ENCODE results near the gene PLXNC1.

Gene PLXNC1

DNA sequence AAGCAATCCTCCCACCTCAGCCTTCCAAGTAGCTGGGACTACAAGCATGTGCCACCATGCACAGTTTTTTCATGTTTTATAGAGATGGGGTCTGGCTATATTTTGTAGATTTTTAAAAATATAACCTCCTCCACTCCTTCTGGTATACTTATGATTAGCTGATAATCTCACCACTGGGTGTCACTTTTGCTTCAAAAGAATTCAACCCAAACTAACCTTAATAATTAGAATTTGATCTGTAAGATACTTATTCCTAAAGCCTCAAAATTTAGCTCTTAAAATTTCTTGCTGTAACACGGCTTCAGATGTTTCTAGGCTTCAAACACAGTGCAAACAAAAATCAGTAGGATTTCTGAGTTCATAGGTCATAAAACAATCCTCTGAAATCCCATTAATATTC is 181.0 kb downstream of the PLXNC1 start:
- no peak for DNase-seq (ENCODE audit: extremely low spot score)
- ChIA-PET POLR2A (no interaction called here), CTCF (interaction anchor here (1.0 kb wide), 1 partner anchor 205 kb away, joined by 3 read pairs; no protein-coding TSS in a partner anchor)
- TF ChIP-seq FOXM1 (IDR thresholded peaks at IDR 0.05; ENCODE audit: borderline replicate concordance): no peak
- TF ChIP-seq FOXA1 (IDR thresholded peaks at IDR 0.05): no peak
- no peak for TF ChIP-seq CTBP1 (IDR thresholded peaks at IDR 0.05; ENCODE audit: borderline replicate concordance)
- no peak for TF ChIP-seq LEF1 (IDR thresholded peaks at IDR 0.05; ENCODE audit: borderline replicate concordance)
- TF ChIP-seq ARNT (IDR thresholded peaks at IDR 0.05): no peak
- TF ChIP-seq NFRKB (IDR thresholded peaks at IDR 0.05): no peak
- no peak for TF ChIP-seq SUZ12 (IDR thresholded peaks at IDR 0.05)
- TF ChIP-seq SP1 (IDR thresholded peaks at IDR 0.05): no peak
- no peak for TF ChIP-seq ZNF384 (IDR thresholded peaks at IDR 0.05)
- no peak for TF ChIP-seq BHLHE40 (IDR thresholded peaks at IDR 0.05; ENCODE audit: borderline replicate concordance)
- TF ChIP-seq ELF4 (IDR thresholded peaks at IDR 0.05): no peak
- TF ChIP-seq FOXK2 (IDR thresholded peaks at IDR 0.05): no peak

DNA sequence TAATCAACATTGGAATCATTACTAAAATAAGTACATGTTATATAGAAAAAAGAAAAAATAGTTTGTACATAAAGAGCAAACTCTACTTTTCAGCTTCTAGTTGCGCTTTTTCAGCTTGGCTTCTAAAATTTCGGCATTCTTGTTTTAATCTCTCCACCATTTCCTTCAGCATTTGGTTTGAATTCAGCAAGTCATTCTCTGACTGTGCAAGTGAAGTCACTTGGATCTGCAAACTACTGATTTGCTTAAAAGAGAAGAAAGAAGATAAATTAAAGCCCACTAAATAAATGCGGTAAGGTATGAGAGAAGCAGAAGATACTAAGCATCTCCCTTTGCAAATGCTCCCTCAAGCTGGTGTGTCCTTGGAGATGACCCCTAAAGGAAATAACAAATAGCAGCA is 185.0 kb downstream of the PLXNC1 start:
- CTCF ChIA-PET: no interaction called here
- no peak for TF ChIP-seq SP1 (IDR thresholded peaks at IDR 0.05)
- TF ChIP-seq FOXK2 (IDR thresholded peaks at IDR 0.05): no peak
- TF ChIP-seq L3MBTL2 (conservative IDR thresholded peaks at IDR 0.05): no peak
- TF ChIP-seq LEF1 (IDR thresholded peaks at IDR 0.05; ENCODE audit: borderline replicate concordance): no peak
- TF ChIP-seq ARNT (IDR thresholded peaks at IDR 0.05): no peak
- TF ChIP-seq ELF4 (IDR thresholded peaks at IDR 0.05): no peak
- TF ChIP-seq, protein P1, sequence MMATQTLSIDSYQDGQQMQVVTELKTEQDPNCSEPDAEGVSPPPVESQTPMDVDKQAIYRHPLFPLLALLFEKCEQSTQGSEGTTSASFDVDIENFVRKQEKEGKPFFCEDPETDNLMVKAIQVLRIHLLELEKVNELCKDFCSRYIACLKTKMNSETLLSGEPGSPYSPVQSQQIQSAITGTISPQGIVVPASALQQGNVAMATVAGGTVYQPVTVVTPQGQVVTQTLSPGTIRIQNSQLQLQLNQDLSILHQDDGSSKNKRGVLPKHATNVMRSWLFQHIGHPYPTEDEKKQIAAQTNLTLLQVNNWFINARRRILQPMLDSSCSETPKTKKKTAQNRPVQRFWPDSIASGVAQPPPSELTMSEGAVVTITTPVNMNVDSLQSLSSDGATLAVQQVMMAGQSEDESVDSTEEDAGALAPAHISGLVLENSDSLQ (IDR thresholded peaks at IDR 0.05): no peak
- no peak for TF ChIP-seq SUZ12 (IDR thresholded peaks at IDR 0.05)
- TF ChIP-seq FOXM1 (IDR thresholded peaks at IDR 0.05; ENCODE audit: borderline replicate concordance): no peak
- no peak for TF ChIP-seq ZNF384 (IDR thresholded peaks at IDR 0.05)
- TF ChIP-seq NFRKB (IDR thresholded peaks at IDR 0.05): no peak
- TF ChIP-seq CTBP1 (IDR thresholded peaks at IDR 0.05; ENCODE audit: borderline replicate concordance): no peak
- no peak for TF ChIP-seq TARDBP (IDR thresholded peaks at IDR 0.05)
- no peak for TF ChIP-seq FOXA1 (IDR thresholded peaks at IDR 0.05)
- no peak for TF ChIP-seq HDGF (IDR thresholded peaks at IDR 0.05; ENCODE audit: borderline replicate concordance)
- TF ChIP-seq BHLHE40 (IDR thresholded peaks at IDR 0.05; ENCODE audit: borderline replicate concordance): no peak
- POLR2A ChIA-PET: no interaction called here

DNA sequence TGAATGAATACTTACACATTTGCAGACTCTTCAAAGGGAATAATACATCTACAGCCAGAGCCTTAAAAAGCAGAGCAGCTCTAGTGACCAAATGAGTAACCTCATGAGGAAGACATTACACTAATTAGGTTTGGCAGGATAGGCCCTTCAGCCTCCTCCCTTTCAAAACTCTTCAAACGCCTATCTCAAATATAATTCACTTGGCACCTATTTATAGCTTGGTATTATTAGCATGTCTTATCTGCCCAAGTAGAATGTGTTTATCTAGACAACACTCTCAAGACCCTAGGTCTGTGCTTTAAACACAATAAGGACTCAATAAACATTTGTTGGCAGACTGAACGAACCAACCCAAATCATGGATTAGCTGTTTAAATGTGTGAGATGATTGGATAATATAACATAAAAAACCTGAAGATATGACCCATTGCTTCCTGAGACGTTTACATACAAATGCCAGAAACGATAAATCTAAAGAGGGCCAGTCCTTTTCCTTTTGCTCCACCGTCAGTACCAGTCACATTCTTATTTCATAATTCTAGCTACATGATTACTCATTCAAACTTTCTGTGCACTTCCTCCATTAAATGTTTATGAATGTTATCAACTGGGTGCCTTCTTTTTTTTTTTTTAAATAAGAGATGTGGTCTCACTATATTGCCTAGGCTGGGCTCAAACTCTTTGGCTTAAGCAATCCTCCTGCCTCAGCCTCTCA is 188.0 kb downstream of the PLXNC1 start:
- DNase-seq (ENCODE audit: extremely low spot score): no peak
- TF ChIP-seq ELF4 (IDR thresholded peaks at IDR 0.05) (no peak), SP1 (IDR thresholded peaks at IDR 0.05) (no peak)
- ChIA-PET POLR2A (no interaction called here), CTCF (interaction anchor here (0.7 kb wide), 1 partner anchor 1011 kb away, joined by 4 read pairs; no protein-coding TSS in a partner anchor)

More for the DNA sequence above, 185.0 kb downstream of the PLXNC1 start:
- DNase-seq (ENCODE audit: extremely low spot score): no peak

DNA sequence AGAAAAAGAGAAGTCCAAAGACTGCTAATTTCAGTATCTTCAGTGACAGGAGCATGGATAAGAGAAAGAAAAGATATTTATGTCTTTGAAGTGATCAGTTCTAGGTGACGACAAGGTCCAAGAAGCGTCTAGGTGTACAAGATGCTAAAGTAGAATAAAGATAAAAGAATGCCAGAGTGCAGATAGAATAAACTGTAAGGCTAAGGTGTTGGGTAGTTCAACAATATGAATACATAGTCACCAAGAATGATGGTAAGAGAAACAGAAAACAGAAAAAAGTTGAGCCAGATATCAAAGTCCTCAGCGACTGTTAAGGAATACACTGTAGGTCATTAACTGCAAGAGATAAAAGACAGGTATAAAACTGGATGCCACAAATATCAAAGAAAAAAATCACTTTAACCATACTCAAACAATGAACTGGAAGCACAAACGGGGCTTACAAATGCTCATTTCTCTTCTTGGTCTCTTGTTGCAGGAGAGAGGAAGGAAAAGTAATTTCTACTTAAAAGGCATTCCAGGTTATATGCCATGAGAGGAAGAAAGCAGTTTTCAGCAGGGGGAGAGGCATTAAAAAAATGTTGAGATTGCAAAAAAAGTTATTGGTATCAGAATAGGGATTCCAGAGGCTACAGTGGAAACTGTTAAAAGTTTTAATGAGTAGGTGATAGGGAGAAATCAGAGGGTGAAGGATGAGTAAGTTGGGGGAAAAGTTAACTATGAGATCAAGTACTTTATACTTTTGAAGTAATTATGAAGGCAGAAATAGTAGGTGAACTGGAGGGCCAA is 189.8 kb downstream of the PLXNC1 start:
- POLR2A ChIA-PET: no interaction called here
- CTCF ChIA-PET: interaction anchor here (0.6 kb wide), 1 partner anchor 10 kb away, joined by 3 read pairs; no protein-coding TSS in a partner anchor
- no peak for DNase-seq (ENCODE audit: extremely low spot score)
- TF ChIP-seq, protein P1 (IDR thresholded peaks at IDR 0.05): no peak
- no peak for TF ChIP-seq ELF4 (IDR thresholded peaks at IDR 0.05)

DNA sequence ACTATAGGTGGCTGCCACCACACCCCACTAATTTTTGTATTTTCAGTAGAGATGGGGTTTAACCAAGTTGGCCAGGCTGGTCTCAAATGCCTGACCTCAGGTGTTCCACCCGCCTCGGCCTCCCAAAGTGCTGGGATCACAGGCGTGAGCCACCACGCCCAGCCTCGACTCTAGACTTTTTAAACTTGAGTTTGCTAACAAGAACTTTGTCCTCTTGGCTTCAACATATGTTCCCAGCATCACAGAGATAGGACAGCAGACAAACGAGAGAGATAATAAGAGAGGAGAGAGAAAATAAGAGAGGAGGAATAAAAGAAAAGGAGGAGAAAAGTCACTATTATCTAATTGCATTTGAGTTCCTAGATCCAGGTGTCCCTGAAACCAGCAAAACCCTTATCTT is 192.2 kb downstream of the PLXNC1 start:
- DNase-seq (ENCODE audit: extremely low spot score): no peak
- ChIA-PET POLR2A (no interaction called here), CTCF (no interaction called here)
- TF ChIP-seq CTBP1 (IDR thresholded peaks at IDR 0.05; ENCODE audit: borderline replicate concordance) (no peak), FOXK2 (IDR thresholded peaks at IDR 0.05) (no peak), SP1 (IDR thresholded peaks at IDR 0.05) (no peak), ARNT (IDR thresholded peaks at IDR 0.05) (no peak), FOXA1 (IDR thresholded peaks at IDR 0.05) (no peak), LEF1 (IDR thresholded peaks at IDR 0.05; ENCODE audit: borderline replicate concordance) (no peak), ZNF384 (IDR thresholded peaks at IDR 0.05) (no peak), SUZ12 (IDR thresholded peaks at IDR 0.05) (no peak), NFRKB (IDR thresholded peaks at IDR 0.05) (no peak), TARDBP (IDR thresholded peaks at IDR 0.05) (no peak), HDGF (IDR thresholded peaks at IDR 0.05; ENCODE audit: borderline replicate concordance) (no peak), BHLHE40 (IDR thresholded peaks at IDR 0.05; ENCODE audit: borderline replicate concordance) (no peak), FOXM1 (IDR thresholded peaks at IDR 0.05; ENCODE audit: borderline replicate concordance) (no peak), ELF4 (IDR thresholded peaks at IDR 0.05) (no peak), L3MBTL2 (conservative IDR thresholded peaks at IDR 0.05) (no peak)
- TF ChIP-seq, protein P1 (IDR thresholded peaks at IDR 0.05): no peak

DNA sequence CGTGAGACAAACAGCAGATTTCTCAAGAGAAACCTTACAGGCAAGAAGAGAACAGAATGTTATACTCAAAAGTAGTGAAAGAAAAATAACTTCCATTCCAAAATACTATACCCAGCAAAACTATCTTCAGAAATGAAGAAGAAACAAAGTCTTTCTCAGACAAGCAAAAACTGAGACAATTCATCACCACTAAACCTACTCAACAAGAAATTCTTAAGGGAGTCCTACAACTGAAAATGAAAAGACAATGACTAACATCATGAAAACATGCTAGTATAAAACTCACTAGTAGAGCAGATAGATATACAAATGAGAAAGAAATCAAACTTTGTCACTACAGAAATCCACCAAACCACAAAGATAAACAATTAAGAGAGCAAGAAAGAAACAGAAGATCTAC is 204.8 kb downstream of the PLXNC1 start:
- TF ChIP-seq NFRKB (IDR thresholded peaks at IDR 0.05) (no peak), BHLHE40 (IDR thresholded peaks at IDR 0.05; ENCODE audit: borderline replicate concordance) (no peak), TARDBP (IDR thresholded peaks at IDR 0.05) (no peak), L3MBTL2 (conservative IDR thresholded peaks at IDR 0.05) (no peak), FOXK2 (IDR thresholded peaks at IDR 0.05) (no peak), LEF1 (IDR thresholded peaks at IDR 0.05; ENCODE audit: borderline replicate concordance) (no peak), SP1 (IDR thresholded peaks at IDR 0.05) (no peak), CTBP1 (IDR thresholded peaks at IDR 0.05; ENCODE audit: borderline replicate concordance) (no peak), SUZ12 (IDR thresholded peaks at IDR 0.05) (no peak), ELF4 (IDR thresholded peaks at IDR 0.05) (no peak), FOXA1 (IDR thresholded peaks at IDR 0.05) (no peak), ZNF384 (IDR thresholded peaks at IDR 0.05) (no peak), HDGF (IDR thresholded peaks at IDR 0.05; ENCODE audit: borderline replicate concordance) (no peak), ARNT (IDR thresholded peaks at IDR 0.05) (no peak), FOXM1 (IDR thresholded peaks at IDR 0.05; ENCODE audit: borderline replicate concordance) (no peak)
- TF ChIP-seq, protein P1 (IDR thresholded peaks at IDR 0.05): no peak
- CTCF ChIA-PET: no interaction called here
- POLR2A ChIA-PET: no interaction called here
- DNase-seq (ENCODE audit: extremely low spot score): no peak
